OCI-LY1 (cell line): Measurements from ENCODE around the gene CRISPLD2.

Source experiments
- H2AFZ ChIP-seq: fragments of 200-600 bp; sonication (generic), shearing (Covaris generic); 2 replicates; pipeline ENCODE4 v1.6.0; 2014; ENCODE audit warnings: antibody characterized with exemption, mild to moderate bottlenecking, low read length
- H3F3A ChIP-seq: fragments of 200-600 bp; sonication (generic), shearing (Covaris generic); 2 replicates; pipeline ENCODE4 v1.6.0; 2014; ENCODE audit warnings: mild to moderate bottlenecking, antibody characterized with exemption, low read length, moderate library complexity; ENCODE audit not compliant: insufficient read depth
- H3K27ac ChIP-seq: fragments of 200-600 bp; sonication (generic); 2 replicates; pipeline ENCODE4 v1.5.1; 2014; ENCODE audit warnings: low read length, mixed run types, mild to moderate bottlenecking, low read depth; ENCODE audit not compliant: poor library complexity, severe bottlenecking
- H3K27me3 ChIP-seq: fragments of 200-600 bp; sonication (generic); 2 replicates; pipeline ENCODE4 v1.6.0; 2014; ENCODE audit warnings: antibody characterized with exemption, mild to moderate bottlenecking, low read length, moderate library complexity; ENCODE audit not compliant: insufficient read depth
- H3K36me3 ChIP-seq: fragments of 200-600 bp; sonication (generic); 2 replicates; pipeline ENCODE4 v1.6.1; 2014; ENCODE audit warnings: mild to moderate bottlenecking, antibody characterized with exemption, low read length, moderate library complexity, mixed read lengths; ENCODE audit not compliant: insufficient read depth
- H3K4me1 ChIP-seq: fragments of 200-600 bp; sonication (generic); 2 replicates; pipeline ENCODE4 v1.5.1; 2014; ENCODE audit warnings: mild to moderate bottlenecking, low read length, moderate library complexity; ENCODE audit not compliant: insufficient read depth, severe bottlenecking
- H3K4me2 ChIP-seq: fragments of 200-600 bp; sonication (generic), shearing (Covaris generic); 2 replicates; pipeline ENCODE4 v1.6.1; 2014; ENCODE audit warnings: low read length
- H3K4me3 ChIP-seq: fragments of 200-600 bp; sonication (generic); 2 replicates; pipeline ENCODE4 v1.5.1; 2014; ENCODE audit warnings: low read length, low read depth, mild to moderate bottlenecking, mixed read lengths; ENCODE audit not compliant: poor library complexity, severe bottlenecking
- H3K79me2 ChIP-seq: fragments of 200-600 bp; shearing (Covaris generic); 2 replicates; pipeline ENCODE4 v1.6.1; 2016; ENCODE audit warnings: mixed run types, low read length, mixed read lengths; ENCODE audit not compliant: insufficient read depth
- H3K9ac ChIP-seq: fragments of 200-600 bp; sonication (generic), shearing (Covaris generic); 2 replicates; pipeline ENCODE4 v1.6.1; 2014; ENCODE audit warnings: mild to moderate bottlenecking, low read length, mixed read lengths
- H3K9me2 ChIP-seq: fragments of 200-600 bp; sonication (generic), shearing (Covaris generic); 2 replicates; pipeline ENCODE4 v1.6.1; 2014; ENCODE audit warnings: low read depth, mild to moderate bottlenecking, low read length, mixed read lengths
- H3K9me3 ChIP-seq: fragments of 200-600 bp; shearing (Covaris generic); 2 replicates; pipeline ENCODE4 v1.6.1; 2014; ENCODE audit warnings: low read length, mixed read lengths
- H4K20me1 ChIP-seq: fragments of 200-600 bp; sonication (generic), shearing (Covaris generic); 2 replicates; pipeline ENCODE4 v1.6.0; 2016; ENCODE audit warnings: mild to moderate bottlenecking, low read length; ENCODE audit not compliant: insufficient read depth
- CTCF ChIP-seq: fragments of 200-600 bp; sonication (generic), shearing (Covaris generic); IDR thresholded peaks from 2 replicates; pipeline ENCODE4 v1.5.1; 2017; ENCODE audit warnings: mild to moderate bottlenecking, antibody characterized with exemption, low read length, moderate library complexity, mixed read lengths
- EZH2 ChIP-seq: fragments of 200-600 bp; sonication (generic), shearing (Covaris generic); IDR thresholded peaks from 2 replicates; pipeline ENCODE4 v1.8.0; 2017; ENCODE audit warnings: borderline replicate concordance, mixed run types, mild to moderate bottlenecking, antibody characterized with exemption, low read length, moderate library complexity, mixed read lengths

The CRISPLD2 gene

GRCh38 chr16:84813141-84813934, 6.4 kb upstream of the CRISPLD2 start:
- no peaks in the 10 kb centered on the region for H3F3A ChIP-seq
- H3K36me3 ChIP-seq = no peaks in the 10 kb centered on the region
- H3K9me2 ChIP-seq = no peaks in the 10 kb centered on the region
- no peaks in the 10 kb centered on the region for H3K4me1 ChIP-seq
- H2AFZ ChIP-seq = no peak overlapping the region
- no peaks in the 10 kb centered on the region for H4K20me1 ChIP-seq
- H3K9me3 ChIP-seq = no peaks in the 10 kb centered on the region
- peaks cover 32% of the 10 kb centered on the region for H3K27me3 ChIP-seq
- H3K27ac ChIP-seq = no peak overlapping the region
- no peak for TF ChIP-seq EZH2
- no peak for TF ChIP-seq CTCF
- H3K9ac ChIP-seq = no peak overlapping the region
- no peaks in the 10 kb centered on the region for H3K79me2 ChIP-seq
- no peak overlapping the region for H3K4me2 ChIP-seq
- no peak overlapping the region for H3K4me3 ChIP-seq

- Histone ChIP-seq H4K20me1 (no peaks in the 10 kb centered on the region), H3F3A (no peaks in the 10 kb centered on the region), H3K9me3 (no peaks in the 10 kb centered on the region), H3K4me2 (no peak overlapping the region), H2AFZ (no peak overlapping the region), H3K9ac (no peak overlapping the region), H3K9me2 (no peaks in the 10 kb centered on the region), H3K27ac (no peak overlapping the region), H3K79me2 (no peaks in the 10 kb centered on the region), H3K36me3 (no peaks in the 10 kb centered on the region), H3K27me3 (peaks cover 25% of the 10 kb centered on the region; the same call in 1 of the 2 replicates), H3K4me1 (no peaks in the 10 kb centered on the region), H3K4me3 (no peak overlapping the region)
- no peak for TF ChIP-seq CTCF
- TF ChIP-seq EZH2 = no peak
Observed at GRCh38 chr16:84815462-84815861, 4.3 kb upstream of the CRISPLD2 start.

GRCh38 chr16:84816023-84816422, 3.8 kb upstream of the CRISPLD2 start:
- Histone ChIP-seq H4K20me1 (no peaks in the 10 kb centered on the region), H3K9me3 (no peaks in the 10 kb centered on the region), H3K9me2 (no peaks in the 10 kb centered on the region), H3K79me2 (no peaks in the 10 kb centered on the region), H3K27ac (no peak overlapping the region), H3K4me1 (no peaks in the 10 kb centered on the region), H3K4me2 (no peak overlapping the region), H3K27me3 (peaks cover 24% of the 10 kb centered on the region; the same call in 1 of the 2 replicates), H3K36me3 (no peaks in the 10 kb centered on the region), H3F3A (no peaks in the 10 kb centered on the region), H3K9ac (no peak overlapping the region), H3K4me3 (no peak overlapping the region), H2AFZ (no peak overlapping the region)
- TF ChIP-seq EZH2 (no peak), CTCF (no peak)
